Astrocyte (in vitro differentiated cells and primary cell): ENCODE results near the gene KRTAP4-8.

Source experiments
- EZH2 ChIP-seq: IDR thresholded peaks from 2 replicates; pipeline ENCODE4 v1.6.1; 2012; ENCODE audit warnings: mild to moderate bottlenecking, low read length, inconsistent platforms; ENCODE audit not compliant: insufficient read depth
- TF ChIP-seq, protein P1 (sequence below): IDR thresholded peaks from 2 replicates; pipeline ENCODE4 v1.5.1; 2011; ENCODE audit warnings: low read depth, mild to moderate bottlenecking, inconsistent platforms, low read length, moderate library complexity; ENCODE audit not compliant: insufficient read depth

DNA sequence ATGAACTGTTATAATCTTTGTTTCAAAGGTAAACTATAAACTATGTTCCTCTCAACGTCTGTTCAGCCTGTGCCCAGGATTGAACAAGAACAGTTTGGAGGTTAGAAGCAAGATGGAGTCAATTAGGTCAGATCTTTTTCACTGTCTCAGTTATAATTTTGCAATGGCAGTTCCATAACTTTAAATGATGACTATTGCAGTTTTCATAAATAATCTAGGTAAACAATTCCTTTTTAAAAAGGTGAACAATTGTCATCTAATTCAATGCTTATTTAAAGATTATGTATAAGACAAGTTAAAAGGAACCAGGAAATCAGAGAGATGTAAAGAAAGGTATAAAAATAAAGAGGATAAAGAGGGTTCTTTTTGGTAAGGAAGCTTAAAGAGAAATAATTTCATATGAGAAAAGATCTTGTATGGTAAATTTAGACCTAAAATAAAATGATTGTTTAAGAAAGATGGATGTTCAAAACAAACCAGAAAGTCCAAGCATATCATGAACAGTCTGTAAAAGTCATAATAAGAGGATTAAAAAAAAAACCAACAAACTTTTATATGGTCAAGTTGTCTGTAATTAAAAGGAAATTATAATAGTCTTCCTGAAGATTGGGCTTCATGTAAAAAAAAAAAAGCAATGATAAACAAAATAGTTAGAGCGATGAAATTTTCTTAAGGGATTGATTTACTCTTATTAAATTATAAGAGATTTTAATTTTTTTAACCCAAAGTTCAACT is 13.4 kb upstream of the KRTAP4-8 start:
- TF ChIP-seq, protein P1, sequence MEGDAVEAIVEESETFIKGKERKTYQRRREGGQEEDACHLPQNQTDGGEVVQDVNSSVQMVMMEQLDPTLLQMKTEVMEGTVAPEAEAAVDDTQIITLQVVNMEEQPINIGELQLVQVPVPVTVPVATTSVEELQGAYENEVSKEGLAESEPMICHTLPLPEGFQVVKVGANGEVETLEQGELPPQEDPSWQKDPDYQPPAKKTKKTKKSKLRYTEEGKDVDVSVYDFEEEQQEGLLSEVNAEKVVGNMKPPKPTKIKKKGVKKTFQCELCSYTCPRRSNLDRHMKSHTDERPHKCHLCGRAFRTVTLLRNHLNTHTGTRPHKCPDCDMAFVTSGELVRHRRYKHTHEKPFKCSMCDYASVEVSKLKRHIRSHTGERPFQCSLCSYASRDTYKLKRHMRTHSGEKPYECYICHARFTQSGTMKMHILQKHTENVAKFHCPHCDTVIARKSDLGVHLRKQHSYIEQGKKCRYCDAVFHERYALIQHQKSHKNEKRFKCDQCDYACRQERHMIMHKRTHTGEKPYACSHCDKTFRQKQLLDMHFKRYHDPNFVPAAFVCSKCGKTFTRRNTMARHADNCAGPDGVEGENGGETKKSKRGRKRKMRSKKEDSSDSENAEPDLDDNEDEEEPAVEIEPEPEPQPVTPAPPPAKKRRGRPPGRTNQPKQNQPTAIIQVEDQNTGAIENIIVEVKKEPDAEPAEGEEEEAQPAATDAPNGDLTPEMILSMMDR = no peak
- no peak for TF ChIP-seq EZH2
